ENCODE results near the gene TERT. TPM values are rescaled to one million over a fixed set of nuclear protein-coding genes. Genes with fewer than 3 reads are reported as not detected.

Gene TERT
- total and polyA plus RNA-seq, 2 of the 8 experiments (the other 6 are each of a cell fraction or from before 2014, with no cell fraction given): 13.1 to 23.1 TPM

GRCh38 chr5:1245905-1246576 lies 48.8 kb downstream of the TERT start:
- no peaks in the 10 kb centered on the region for H3K79me1 ChIP-seq (ENCODE audit: low read depth, low read length)
- H3K4me1 ChIP-seq (replicated peaks in 1 of 4; ENCODE audit: control insufficient read depth in 3 of 4, insufficient read depth in 4 of 4, low read length in 3 of 4): peaks cover 0 to 9% (median under 1%) of the 10 kb centered on the region in 4 experiments; a peak in 5 of 7 replicates
- H3K14ac ChIP-seq (ENCODE audit: insufficient read length): no peak overlapping the region
- H2BK15ac ChIP-seq (ENCODE audit: low read length): no peak overlapping the region
- H4K91ac ChIP-seq (replicated peaks; ENCODE audit: insufficient read length, low read length): no peak overlapping the region
- no peaks in the 10 kb centered on the region for H3K79me2 ChIP-seq (ENCODE audit: control insufficient read depth in 1 of 2, insufficient read depth in 2 of 2, low read length in 2 of 2)
- H3K9ac ChIP-seq (replicated peaks in 1 of 4; ENCODE audit: extremely low read depth in 1 of 4, low read depth in 3 of 4, low read length in 3 of 4): no peak overlapping the region
- no peaks in the 10 kb centered on the region for H3K36me3 ChIP-seq (ENCODE audit: control insufficient read depth in 2 of 4, insufficient read depth in 4 of 4, low read length in 3 of 4)
- no peak overlapping the region for H3K4ac ChIP-seq (replicated peaks; ENCODE audit: insufficient read length, low read depth, low read length)
- H2AFZ ChIP-seq (ENCODE audit: low read length): no peak overlapping the region
- no peak overlapping the region for H3K27ac ChIP-seq (ENCODE audit: low read depth, low read length)
- H3K18ac ChIP-seq (ENCODE audit: extremely low read depth, low read length): no peak overlapping the region
- H4K20me1 ChIP-seq (replicated peaks in 1 of 2; ENCODE audit: control insufficient read depth in 1 of 2, insufficient read depth in 2 of 2, low read length in 2 of 2): peaks cover 10 to 11% of the 10 kb centered on the region in 2 experiments
- FAIRE-seq (no peak), DNase-seq (ENCODE audit: low read depth in 1 of 2, low spot score in 2 of 2) (peak in 1 of 2 experiments; percentile 46)
- H2BK20ac ChIP-seq (ENCODE audit: low read length): no peak overlapping the region
- 0 out of 2 replicates have a peak overlapping the region, but pooled peaks have one; percentile 25 for H4K8ac ChIP-seq (ENCODE audit: extremely low read depth, insufficient read depth, low read length)
- CTCF ChIA-PET (ENCODE audit: partially characterized antibody): interaction anchor here (0.6 to 1.0 kb wide), 4 partner anchors 32 to 146 kb away, joined by 3 read pairs; no protein-coding TSS in a partner anchor
- H3K9me3 ChIP-seq (ENCODE audit: insufficient read depth in 2 of 2, low read depth in 1 of 2, low read length in 1 of 2): no peaks in the 10 kb centered on the region
- no peak overlapping the region for H3K23ac ChIP-seq (ENCODE audit: insufficient read length)
- H2BK5ac ChIP-seq (ENCODE audit: low read depth, low read length): no peak overlapping the region
- no peak for TF ChIP-seq SUZ12 (IDR thresholded peaks at IDR 0.05; ENCODE audit: low read length)
- TF ChIP-seq SP4 (IDR thresholded peaks at IDR 0.05; ENCODE audit: low read length): no peak
- peaks cover 2% of the 10 kb centered on the region; the same call in 1 of the 2 replicates for H3K23me2 ChIP-seq (ENCODE audit: low read depth, low read length)
- H3K56ac ChIP-seq (replicated peaks; ENCODE audit: insufficient read length, low read depth, low read length): no peak overlapping the region
- no peak overlapping the region for H2BK12ac ChIP-seq (ENCODE audit: low read depth, low read length)
- no peak overlapping the region for H4K5ac ChIP-seq (ENCODE audit: insufficient read length, low read depth, low read length)
- POLR2A ChIA-PET (ENCODE audit: partially characterized antibody): interaction anchor here (0.8 kb wide), 1 partner anchor 314 kb away, joined by 3 read pairs; no protein-coding TSS in a partner anchor
- H2BK120ac ChIP-seq (replicated peaks; ENCODE audit: low read depth, low read length): no peak overlapping the region
- no peak overlapping the region for H3K4me3 ChIP-seq (ENCODE audit: extremely low read depth in 1 of 4, insufficient read depth in 2 of 4, low read depth in 3 of 4, low read length in 4 of 4)
- WGBS, 2 experiments (ENCODE audit: extremely low coverage in 1 of 2, insufficient coverage in 1 of 2, insufficient read length in 1 of 2, insufficient replicate concordance in 2 of 2, low coverage in 1 of 2, low lambda C conversion rate in 2 of 2, missing lambda C conversion rate in 1 of 2): 92% methylated on average over 49 of the region's 58 CpGs; no CpG with 5 or more reads in 1 of the 2 experiments
- H3K4me2 ChIP-seq (ENCODE audit: insufficient read depth in 1 of 2, low read depth in 2 of 2, low read length in 2 of 2): no peak overlapping the region
- H3K27me3 ChIP-seq (replicated peaks in 1 of 4; ENCODE audit: control insufficient read depth in 3 of 4, extremely low read depth in 1 of 4, insufficient read depth in 3 of 4, low read length in 3 of 4): no peaks in the 10 kb centered on the region; a peak in 1 of 7 replicates
- no peak overlapping the region for H2AK5ac ChIP-seq (ENCODE audit: low read depth, low read length)
